GM23338 (cell line): Measurements from ENCODE around the gene OR2AJ1. TPM values are rescaled to one million over a fixed set of nuclear protein-coding genes. Genes with fewer than 3 reads are reported as not detected.

ENCODE experiments used
- ATAC-seq: fragments of 200-7000 bp; cut with Tn5 transposase; 3 replicates; pipeline ENCODE4 v1.9.1; 2020
- DNase-seq: peaks from one replicate; pipeline ENCODE4 v3.0.0-alpha.2; 2015; ENCODE audit warnings: low spot score
- H2AFZ ChIP-seq: fragments of 200-600 bp; sonication (generic); 2 replicates; pipeline ENCODE4 v1.8.0; 2016; ENCODE audit warnings: antibody characterized with exemption, mild to moderate bottlenecking, moderate library complexity
- H3F3A ChIP-seq: fragments of 200-600 bp; sonication (generic); replicated peaks from 2 replicates; pipeline ENCODE4 v1.8.0; 2017; ENCODE audit warnings: antibody characterized with exemption, mixed run types, low read depth
- H3K27ac ChIP-seq: fragments of 200-600 bp; sonication (generic); 2 replicates; pipeline ENCODE4 v1.6.1; 2016; ENCODE audit warnings: low read depth
- H3K27me3 ChIP-seq: fragments of 200-600 bp; sonication (generic); 2 replicates; pipeline ENCODE4 v1.8.0; 2016; ENCODE audit warnings: mild to moderate bottlenecking, mixed run types, moderate library complexity; ENCODE audit not compliant: insufficient read depth
- H3K36me3 ChIP-seq: fragments of 200-600 bp; sonication (generic); 2 replicates; pipeline ENCODE4 v1.8.0; 2016; ENCODE audit warnings: mild to moderate bottlenecking; ENCODE audit not compliant: insufficient read depth
- H3K4me1 ChIP-seq: fragments of 200-600 bp; sonication (generic); 2 replicates; pipeline ENCODE4 v1.8.0; 2016; ENCODE audit warnings: mild to moderate bottlenecking, moderate library complexity; ENCODE audit not compliant: insufficient read depth
- H3K4me2 ChIP-seq: fragments of 200-600 bp; sonication (generic); 2 replicates; pipeline ENCODE4 v1.7.1; 2017; ENCODE audit warnings: mixed run types
- H3K4me3 ChIP-seq: fragments of 200-600 bp; sonication (generic); 2 replicates; pipeline ENCODE4 v1.6.1; 2016; ENCODE audit warnings: mixed run types
- H3K79me2 ChIP-seq: fragments of 200-600 bp; sonication (generic); replicated peaks from 2 replicates; pipeline ENCODE4 v1.8.0; 2017; ENCODE audit warnings: mild to moderate bottlenecking; ENCODE audit not compliant: insufficient read depth
- H3K9me2 ChIP-seq: fragments of 200-600 bp; sonication (generic); 2 replicates; pipeline ENCODE4 v1.8.0; 2017; ENCODE audit not compliant: insufficient read depth
- H4K20me1 ChIP-seq: fragments of 200-600 bp; sonication (generic); replicated peaks from 2 replicates; pipeline ENCODE4 v1.8.0; 2017; ENCODE audit warnings: mild to moderate bottlenecking; ENCODE audit not compliant: insufficient read depth
- H3K27ac Mint-ChIP-seq: 2 replicates; pipeline ENCODE4 v1.8.0; 2020; ENCODE audit warnings: inconsistent platforms, mild to moderate bottlenecking, moderate library complexity, mixed read lengths
- H3K27me3 Mint-ChIP-seq: 3 replicates; pipeline ENCODE4 v1.8.0; 2022; ENCODE audit warnings: low read depth, mild to moderate bottlenecking, moderate library complexity, mixed read lengths, inconsistent platforms; ENCODE audit not compliant: insufficient read depth, poor library complexity
- H3K36me3 Mint-ChIP-seq: 3 replicates; pipeline ENCODE4 v1.8.0; 2021; ENCODE audit warnings: low read depth, mild to moderate bottlenecking, inconsistent platforms, moderate library complexity, mixed read lengths
- H3K4me1 Mint-ChIP-seq: 3 replicates; pipeline ENCODE4 v1.8.0; 2020; ENCODE audit warnings: mild to moderate bottlenecking, inconsistent platforms, mixed read lengths
- H3K4me3 Mint-ChIP-seq: 3 replicates; pipeline ENCODE4 v1.8.0; 2021; ENCODE audit warnings: moderate library complexity, mild to moderate bottlenecking, inconsistent platforms, mixed read lengths
- H3K9me3 Mint-ChIP-seq: 3 replicates; pipeline ENCODE4 v1.8.0; 2020; ENCODE audit warnings: moderate library complexity, mild to moderate bottlenecking, inconsistent platforms, mixed read lengths
- CREB1 ChIP-seq: fragments of 250-450 bp; sonication (Bioruptor Pico); IDR thresholded peaks from 2 replicates; pipeline ENCODE4 v1.5.0; 2020; ENCODE audit warnings: low read depth, mild to moderate bottlenecking, moderate library complexity
- ETS1 ChIP-seq: IDR thresholded peaks from 2 replicates; pipeline ENCODE4 v1.6.1; 2016; ENCODE audit warnings: antibody characterized with exemption
- EZH2 ChIP-seq: fragments of 200-600 bp; sonication (generic); IDR thresholded peaks from one replicate; pipeline ENCODE4 v1.8.0; 2017; ENCODE audit warnings: antibody characterized with exemption, mild to moderate bottlenecking, low read depth; ENCODE audit not compliant: unreplicated experiment
- EZH2phosphoT487 ChIP-seq: fragments of 200-600 bp; sonication (generic); IDR thresholded peaks from one replicate; pipeline ENCODE4 v1.8.1; 2018; ENCODE audit warnings: antibody characterized with exemption; ENCODE audit not compliant: unreplicated experiment
- JUNB ChIP-seq: IDR thresholded peaks from one replicate; pipeline ENCODE4 v1.6.1; 2016; ENCODE audit warnings: antibody characterized with exemption; ENCODE audit not compliant: unreplicated experiment
- NANOG ChIP-seq: IDR thresholded peaks from 2 replicates; pipeline ENCODE4 v1.6.1; 2016; ENCODE audit warnings: antibody characterized with exemption, borderline replicate concordance
- POLR2AphosphoS5 ChIP-seq: IDR thresholded peaks from 2 replicates; pipeline ENCODE4 v1.6.1; 2016; ENCODE audit warnings: antibody characterized with exemption, low read depth
- STAT1 ChIP-seq: IDR thresholded peaks from one replicate; pipeline ENCODE4 v1.6.1; 2016; ENCODE audit warnings: antibody characterized with exemption; ENCODE audit not compliant: unreplicated experiment
- ZNF114 ChIP-seq: fragments of 250-450 bp; sonication (Bioruptor Pico); IDR thresholded peaks from 2 replicates; pipeline ENCODE4 v1.5.0; 2020; ENCODE audit warnings: mild to moderate bottlenecking, moderate library complexity
- ZNF331 ChIP-seq: fragments of 250-450 bp; sonication (Bioruptor Pico); IDR thresholded peaks from 2 replicates; pipeline ENCODE4 v1.5.0; 2020; ENCODE audit warnings: low read depth, mild to moderate bottlenecking, moderate library complexity
- polyA plus RNA-seq: library from polyadenylated mRNA; unstranded; fragments of >200 nt; fragmentation: Nextera tagmentation; extraction: Ambion mirVana; gene quantifications from 2 replicates; pipeline ENCODE4 v1.2.1, GENCODE V29; 2016
- total RNA-seq: library from RNA; depleted of rRNA; stranded (reverse); fragments of >200 nt; shearing (Covaris generic); gene quantifications from 2 replicates; pipeline ENCODE4 v1.2.3, GENCODE V29; 2014
- TF ChIP-seq, protein P1 (sequence below): fragments of 250-450 bp; sonication (Bioruptor Pico); IDR thresholded peaks from 2 replicates; pipeline ENCODE4 v1.5.0; 2020; ENCODE audit warnings: mild to moderate bottlenecking, moderate library complexity
- TF ChIP-seq, protein P2 (sequence below), 2 experiments: fragments of 200-600 bp in 1 of 2; sonication (generic) in 1 of 2; conservative IDR thresholded peaks; 2 replicates each; pipeline versions ENCODE4 v1.5.1 to v1.6.1; 2016 to 2017; ENCODE audit warnings: antibody characterized with exemption in 2 of 2, low read depth in 2 of 2, mild to moderate bottlenecking in 2 of 2, moderate library complexity in 1 of 2

The OR2AJ1 gene
- total and polyA plus RNA-seq, 2 experiments from 2014 or later = not detected

GRCh38 chr1:247914941-247915662, 9.6 kb upstream of the OR2AJ1 start:
- H4K20me1 ChIP-seq = no peaks in the 10 kb centered on the region
- Mint-ChIP-seq H3K4me3 (no peak overlapping the region), H3K27ac (no peak overlapping the region), H3K4me1 (no peaks in the 10 kb centered on the region), H3K36me3 (no peaks in the 10 kb centered on the region; the same call in 2 of the 3 replicates), H3K27me3 (no peaks in the 10 kb centered on the region), H3K9me3 (peaks cover 76% of the 10 kb centered on the region)
- H3K36me3 ChIP-seq = no peaks in the 10 kb centered on the region
- H2AFZ ChIP-seq = peak overlapping the region; percentile 15; the same call in 1 of the 2 replicates
- no peak for TF ChIP-seq POLR2AphosphoS5
- TF ChIP-seq ZNF114 (CRISPR knock-in tag) = no peak
- TF ChIP-seq STAT1 = no peak
- TF ChIP-seq NANOG = no peak
- no peak for TF ChIP-seq ZNF331 (CRISPR knock-in tag)
- no peak overlapping the region for H3K4me3 ChIP-seq
- no peaks in the 10 kb centered on the region for H3K4me1 ChIP-seq
- no peaks in the 10 kb centered on the region for H3K27me3 ChIP-seq
- H3F3A ChIP-seq = no peaks in the 10 kb centered on the region
- H3K4me2 ChIP-seq = no peak overlapping the region
- H3K27ac ChIP-seq = no peak overlapping the region
- ATAC-seq (no peak), DNase-seq (no peak)
- H3K79me2 ChIP-seq = no peaks in the 10 kb centered on the region
- no peaks in the 10 kb centered on the region for H3K9me2 ChIP-seq

DNA sequence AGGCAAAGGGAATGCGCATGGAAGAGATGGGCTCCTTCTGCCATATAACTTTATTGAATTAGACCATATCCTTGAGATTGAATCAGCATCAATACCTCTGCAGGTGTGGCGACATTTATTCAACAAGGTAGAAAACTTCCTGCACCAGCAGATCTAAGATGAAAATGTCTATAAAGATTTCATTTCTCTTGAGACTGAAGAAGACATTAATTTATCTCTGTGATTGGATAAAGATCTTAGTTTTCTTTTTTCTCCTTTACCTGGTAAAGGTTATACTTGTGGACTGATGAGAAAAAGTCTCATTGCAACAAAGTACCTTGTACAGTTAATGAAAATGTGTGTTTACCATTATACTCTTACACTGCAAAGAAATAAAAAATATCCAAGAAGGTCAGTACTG, 4.7 kb upstream of the OR2AJ1 start, which contains the start of gene OR2T8:
TSS of gene OR2T8 (plus strand) at position 301 of the 400 bp plus-strand sequence. CDS start 766 bp downstream, outside the sequence.
- no peak within 1 kb of the TSS for H3K4me2 ChIP-seq
- no peak within 1 kb of the TSS for H2AFZ ChIP-seq
- no peaks in the 10 kb centered on the region for H3K27me3 ChIP-seq
- H3K4me1 ChIP-seq = no peaks in the 10 kb centered on the region
- no peak within 1 kb of the TSS for H3K27ac ChIP-seq
- Mint-ChIP-seq H3K36me3 (no peaks in the 10 kb centered on the region), H3K27ac (no peak within 1 kb of the TSS), H3K27me3 (no peaks in the 10 kb centered on the region), H3K4me3 (no peak within 1 kb of the TSS), H3K4me1 (no peaks in the 10 kb centered on the region), H3K9me3 (peaks cover 63% of the 10 kb centered on the region)
- no peaks in the 10 kb centered on the region for H4K20me1 ChIP-seq
- no peak for ATAC-seq
- no peak within 1 kb of the TSS for H3K4me3 ChIP-seq
- no peaks in the 10 kb centered on the region for H3F3A ChIP-seq
- no peak for DNase-seq
- no peaks in the 10 kb centered on the region for H3K79me2 ChIP-seq
- H3K9me2 ChIP-seq = no peaks in the 10 kb centered on the region
- H3K36me3 ChIP-seq = no peaks in the 10 kb centered on the region
- TF ChIP-seq, protein P1, sequence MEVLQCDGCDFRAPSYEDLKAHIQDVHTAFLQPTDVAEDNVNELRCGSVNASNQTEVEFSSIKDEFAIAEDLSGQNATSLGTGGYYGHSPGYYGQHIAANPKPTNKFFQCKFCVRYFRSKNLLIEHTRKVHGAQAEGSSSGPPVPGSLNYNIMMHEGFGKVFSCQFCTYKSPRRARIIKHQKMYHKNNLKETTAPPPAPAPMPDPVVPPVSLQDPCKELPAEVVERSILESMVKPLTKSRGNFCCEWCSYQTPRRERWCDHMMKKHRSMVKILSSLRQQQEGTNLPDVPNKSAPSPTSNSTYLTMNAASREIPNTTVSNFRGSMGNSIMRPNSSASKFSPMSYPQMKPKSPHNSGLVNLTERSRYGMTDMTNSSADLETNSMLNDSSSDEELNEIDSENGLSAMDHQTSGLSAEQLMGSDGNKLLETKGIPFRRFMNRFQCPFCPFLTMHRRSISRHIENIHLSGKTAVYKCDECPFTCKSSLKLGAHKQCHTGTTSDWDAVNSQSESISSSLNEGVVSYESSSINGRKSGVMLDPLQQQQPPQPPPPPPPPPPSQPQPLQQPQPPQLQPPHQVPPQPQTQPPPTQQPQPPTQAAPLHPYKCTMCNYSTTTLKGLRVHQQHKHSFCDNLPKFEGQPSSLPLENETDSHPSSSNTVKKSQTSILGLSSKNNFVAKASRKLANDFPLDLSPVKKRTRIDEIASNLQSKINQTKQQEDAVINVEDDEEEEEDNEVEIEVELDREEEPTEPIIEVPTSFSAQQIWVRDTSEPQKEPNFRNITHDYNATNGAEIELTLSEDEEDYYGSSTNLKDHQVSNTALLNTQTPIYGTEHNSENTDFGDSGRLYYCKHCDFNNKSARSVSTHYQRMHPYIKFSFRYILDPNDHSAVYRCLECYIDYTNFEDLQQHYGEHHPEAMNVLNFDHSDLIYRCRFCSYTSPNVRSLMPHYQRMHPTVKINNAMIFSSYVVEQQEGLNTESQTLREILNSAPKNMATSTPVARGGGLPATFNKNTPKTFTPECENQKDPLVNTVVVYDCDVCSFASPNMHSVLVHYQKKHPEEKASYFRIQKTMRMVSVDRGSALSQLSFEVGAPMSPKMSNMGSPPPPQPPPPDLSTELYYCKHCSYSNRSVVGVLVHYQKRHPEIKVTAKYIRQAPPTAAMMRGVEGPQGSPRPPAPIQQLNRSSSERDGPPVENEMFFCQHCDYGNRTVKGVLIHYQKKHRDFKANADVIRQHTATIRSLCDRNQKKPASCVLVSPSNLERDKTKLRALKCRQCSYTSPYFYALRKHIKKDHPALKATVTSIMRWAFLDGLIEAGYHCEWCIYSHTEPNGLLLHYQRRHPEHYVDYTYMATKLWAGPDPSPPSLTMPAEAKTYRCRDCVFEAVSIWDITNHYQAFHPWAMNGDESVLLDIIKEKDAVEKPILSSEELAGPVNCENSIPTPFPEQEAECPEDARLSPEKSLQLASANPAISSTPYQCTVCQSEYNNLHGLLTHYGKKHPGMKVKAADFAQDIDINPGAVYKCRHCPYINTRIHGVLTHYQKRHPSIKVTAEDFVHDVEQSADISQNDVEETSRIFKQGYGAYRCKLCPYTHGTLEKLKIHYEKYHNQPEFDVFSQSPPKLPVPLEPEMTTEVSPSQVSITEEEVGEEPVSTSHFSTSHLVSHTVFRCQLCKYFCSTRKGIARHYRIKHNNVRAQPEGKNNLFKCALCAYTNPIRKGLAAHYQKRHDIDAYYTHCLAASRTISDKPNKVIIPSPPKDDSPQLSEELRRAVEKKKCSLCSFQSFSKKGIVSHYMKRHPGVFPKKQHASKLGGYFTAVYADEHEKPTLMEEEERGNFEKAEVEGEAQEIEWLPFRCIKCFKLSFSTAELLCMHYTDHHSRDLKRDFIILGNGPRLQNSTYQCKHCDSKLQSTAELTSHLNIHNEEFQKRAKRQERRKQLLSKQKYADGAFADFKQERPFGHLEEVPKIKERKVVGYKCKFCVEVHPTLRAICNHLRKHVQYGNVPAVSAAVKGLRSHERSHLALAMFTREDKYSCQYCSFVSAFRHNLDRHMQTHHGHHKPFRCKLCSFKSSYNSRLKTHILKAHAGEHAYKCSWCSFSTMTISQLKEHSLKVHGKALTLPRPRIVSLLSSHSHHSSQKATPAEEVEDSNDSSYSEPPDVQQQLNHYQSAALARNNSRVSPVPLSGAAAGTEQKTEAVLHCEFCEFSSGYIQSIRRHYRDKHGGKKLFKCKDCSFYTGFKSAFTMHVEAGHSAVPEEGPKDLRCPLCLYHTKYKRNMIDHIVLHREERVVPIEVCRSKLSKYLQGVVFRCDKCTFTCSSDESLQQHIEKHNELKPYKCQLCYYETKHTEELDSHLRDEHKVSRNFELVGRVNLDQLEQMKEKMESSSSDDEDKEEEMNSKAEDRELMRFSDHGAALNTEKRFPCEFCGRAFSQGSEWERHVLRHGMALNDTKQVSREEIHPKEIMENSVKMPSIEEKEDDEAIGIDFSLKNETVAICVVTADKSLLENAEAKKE (CRISPR knock-in tag) = no peak
- TF ChIP-seq EZH2phosphoT487 (no peak), JUNB (no peak), ETS1 (no peak), CREB1 (no peak), NANOG (no peak), ZNF331 (CRISPR knock-in tag) (no peak), EZH2 (no peak)
- TF ChIP-seq, protein P2, sequence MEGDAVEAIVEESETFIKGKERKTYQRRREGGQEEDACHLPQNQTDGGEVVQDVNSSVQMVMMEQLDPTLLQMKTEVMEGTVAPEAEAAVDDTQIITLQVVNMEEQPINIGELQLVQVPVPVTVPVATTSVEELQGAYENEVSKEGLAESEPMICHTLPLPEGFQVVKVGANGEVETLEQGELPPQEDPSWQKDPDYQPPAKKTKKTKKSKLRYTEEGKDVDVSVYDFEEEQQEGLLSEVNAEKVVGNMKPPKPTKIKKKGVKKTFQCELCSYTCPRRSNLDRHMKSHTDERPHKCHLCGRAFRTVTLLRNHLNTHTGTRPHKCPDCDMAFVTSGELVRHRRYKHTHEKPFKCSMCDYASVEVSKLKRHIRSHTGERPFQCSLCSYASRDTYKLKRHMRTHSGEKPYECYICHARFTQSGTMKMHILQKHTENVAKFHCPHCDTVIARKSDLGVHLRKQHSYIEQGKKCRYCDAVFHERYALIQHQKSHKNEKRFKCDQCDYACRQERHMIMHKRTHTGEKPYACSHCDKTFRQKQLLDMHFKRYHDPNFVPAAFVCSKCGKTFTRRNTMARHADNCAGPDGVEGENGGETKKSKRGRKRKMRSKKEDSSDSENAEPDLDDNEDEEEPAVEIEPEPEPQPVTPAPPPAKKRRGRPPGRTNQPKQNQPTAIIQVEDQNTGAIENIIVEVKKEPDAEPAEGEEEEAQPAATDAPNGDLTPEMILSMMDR (conservative IDR thresholded peaks at IDR 0.05; ENCODE audit: low read depth in 2 of 2) = no peak
